Skin epidermis (tissue), 12 donors: ENCODE results near the gene MAP4.
A peak's percentile ranks its signal among the peaks of the same experiment; 100 is the strongest.

Source experiments
- H3K27ac ChIP-seq, 21 experiments: fragments of 200-600 bp; sonication (generic) in 11 of 21; one replicate each; pipeline ENCODE4 v1.5.0; 2020; ENCODE audit warnings: mild to moderate bottlenecking in 3 of 21, inconsistent platforms in 2 of 21, moderate library complexity in 2 of 21
- H3K4me3 ChIP-seq, 7 experiments: fragments of 200-600 bp; sonication (generic) in 2 of 7; one replicate each; pipeline ENCODE4 v1.5.0; 2020; ENCODE audit warnings: inconsistent platforms in 2 of 7, mild to moderate bottlenecking in 2 of 7, moderate library complexity in 1 of 7

MAP4 gene

DNA sequence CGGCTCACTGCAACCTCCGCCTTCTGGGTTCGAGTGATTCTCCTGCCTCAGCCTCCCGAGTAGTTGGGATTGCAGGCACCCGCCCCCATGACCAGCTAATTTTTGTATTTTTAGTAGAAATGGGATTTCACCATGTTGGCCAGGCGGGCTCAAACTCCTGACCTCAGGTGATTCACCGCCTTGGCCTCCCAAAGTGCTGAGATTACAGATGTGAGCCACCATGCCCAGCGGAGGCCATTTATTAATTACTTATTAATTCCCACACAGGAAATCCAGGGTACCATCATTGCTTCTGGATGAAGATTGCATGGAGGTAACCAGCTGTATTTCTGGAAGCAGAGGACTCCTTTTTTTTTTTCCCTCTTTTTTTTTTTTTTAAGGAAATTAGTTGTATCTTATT is 37.8 kb downstream of the MAP4 start:
- no peak overlapping the region for H3K4me3 ChIP-seq
- no peak overlapping the region for H3K27ac ChIP-seq

DNA sequence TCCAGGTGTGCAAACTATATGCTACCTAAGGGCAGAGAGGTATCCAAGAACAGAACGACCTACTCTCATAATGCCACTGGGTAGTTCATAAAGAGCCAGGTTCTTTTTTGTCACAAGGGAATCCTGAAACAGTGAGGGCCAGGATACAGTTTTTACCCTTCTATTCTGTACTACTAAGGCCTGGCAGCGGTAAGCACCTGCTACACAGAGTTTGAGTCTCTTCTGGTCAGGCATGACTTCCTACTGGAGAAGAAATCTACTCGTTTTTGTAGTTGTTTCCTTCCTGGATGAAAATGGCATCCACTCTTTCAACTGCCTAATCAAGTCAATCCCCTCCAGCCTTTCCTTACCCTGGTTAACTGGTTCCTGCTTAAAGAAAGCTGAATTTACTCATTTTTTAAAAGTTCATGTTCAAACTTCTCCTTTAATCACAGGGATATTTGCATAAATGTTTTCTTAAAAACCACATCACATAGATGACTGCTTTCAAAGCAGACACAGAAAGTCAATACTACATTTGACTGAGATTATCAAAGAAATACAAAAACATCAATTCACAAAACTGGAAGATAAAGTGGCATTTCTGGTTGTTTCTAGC is 40.0 kb downstream of the MAP4 start:
- no peak overlapping the region for H3K27ac ChIP-seq
- no peak overlapping the region for H3K4me3 ChIP-seq

DNA sequence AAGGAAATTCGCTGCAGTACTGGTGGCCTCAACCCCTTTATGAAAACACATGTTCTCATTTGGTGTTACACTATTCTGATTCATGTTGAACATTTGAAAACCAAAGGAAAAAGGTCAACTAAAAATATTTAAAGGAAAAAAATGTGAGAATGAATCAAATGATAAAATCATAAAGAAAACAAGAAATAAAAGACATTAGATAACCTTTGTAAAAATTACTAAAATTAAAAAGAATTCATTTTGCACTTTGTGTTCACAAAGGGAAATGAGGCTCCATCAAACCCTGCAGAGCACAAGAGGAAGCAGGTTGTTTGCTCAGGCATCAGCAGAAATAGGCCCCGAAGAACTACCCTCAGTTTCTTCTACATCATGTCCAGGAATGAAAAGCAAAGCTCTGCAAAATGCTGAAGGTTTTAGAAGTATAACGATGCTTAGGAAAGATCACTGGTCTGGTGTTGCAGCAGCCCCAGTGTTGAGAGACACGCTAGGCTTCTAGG is 41.2 kb downstream of the MAP4 start:
- Histone ChIP-seq H3K27ac (no peak overlapping the region), H3K4me3 (no peak overlapping the region)

- Histone ChIP-seq H3K27ac (no peak overlapping the region), H3K4me3 (no peak overlapping the region)
Measured at GRCh38 chr3:47971081-47971480, 45.1 kb downstream of the MAP4 start.

- Histone ChIP-seq H3K27ac (no peak overlapping the region), H3K4me3 (no peak overlapping the region)
Measured at GRCh38 chr3:47964740-47965139, 51.5 kb downstream of the MAP4 start.

DNA sequence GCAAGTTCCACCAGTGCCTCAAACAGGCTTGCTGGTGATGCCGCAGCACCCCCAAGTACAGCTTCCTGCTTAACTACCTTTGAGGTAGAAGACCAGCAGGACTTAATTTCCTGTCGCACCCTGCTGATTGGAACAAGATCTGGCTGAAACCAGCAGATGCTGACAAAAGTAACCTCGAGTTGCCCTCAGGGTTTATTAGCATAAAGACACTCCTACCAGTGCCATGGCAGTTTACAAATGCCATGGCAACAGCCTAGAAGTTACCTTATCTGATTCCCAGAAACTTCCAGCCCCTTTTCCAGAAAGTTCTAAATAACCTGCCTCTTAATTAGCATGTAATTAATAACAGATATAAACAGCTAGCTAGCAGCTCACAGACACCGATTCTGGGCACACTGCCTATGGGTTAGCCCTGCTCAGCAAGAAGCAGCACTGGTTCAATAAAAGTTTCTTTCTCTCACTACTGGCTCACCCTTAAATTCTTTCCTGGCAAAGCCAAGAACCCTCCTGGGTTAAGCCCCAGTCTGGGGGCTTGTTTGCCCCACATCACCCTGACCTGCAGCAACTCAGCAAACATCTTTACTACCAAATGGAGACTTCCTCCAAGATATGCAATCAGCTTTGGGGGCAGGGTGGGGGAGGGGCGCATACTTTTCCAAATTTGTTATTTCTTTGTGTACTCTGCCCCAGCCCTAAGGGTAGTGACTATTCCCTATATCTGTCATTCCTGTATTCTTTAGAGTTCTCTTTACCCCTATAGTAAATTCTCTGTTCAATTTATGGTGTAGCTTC is 54.2 kb downstream of the MAP4 start:
- peak overlapping the region in 4 of 21 experiments; percentile 8 to 38 (median 32) for H3K27ac ChIP-seq
- H3K4me3 ChIP-seq: no peak overlapping the region

- no peak overlapping the region for H3K4me3 ChIP-seq
- H3K27ac ChIP-seq: peak overlapping the region in 3 of 21 experiments; percentile 8 to 38 (median 36)
Measured at GRCh38 chr3:47961036-47961435, 55.2 kb downstream of the MAP4 start.

DNA sequence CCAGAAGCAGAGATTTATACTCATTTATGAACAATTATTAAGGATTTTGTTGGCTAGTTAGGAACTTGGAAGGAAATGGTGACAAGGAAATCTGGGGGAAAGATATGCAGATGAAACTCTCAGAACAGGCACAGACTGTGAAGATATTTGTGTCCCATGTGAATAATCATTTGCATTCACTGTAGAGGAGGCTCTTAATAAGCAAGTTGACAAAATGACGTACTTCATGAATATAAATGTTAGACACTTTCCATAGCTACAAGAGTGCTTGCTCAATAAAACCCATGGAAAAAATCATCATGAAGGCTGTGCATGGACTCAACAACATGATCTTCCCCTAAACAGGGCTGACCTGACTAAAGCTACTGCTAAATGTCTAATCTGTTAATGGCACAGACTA is 59.7 kb downstream of the MAP4 start:
- H3K27ac ChIP-seq: no peak overlapping the region
- H3K4me3 ChIP-seq: no peak overlapping the region

DNA sequence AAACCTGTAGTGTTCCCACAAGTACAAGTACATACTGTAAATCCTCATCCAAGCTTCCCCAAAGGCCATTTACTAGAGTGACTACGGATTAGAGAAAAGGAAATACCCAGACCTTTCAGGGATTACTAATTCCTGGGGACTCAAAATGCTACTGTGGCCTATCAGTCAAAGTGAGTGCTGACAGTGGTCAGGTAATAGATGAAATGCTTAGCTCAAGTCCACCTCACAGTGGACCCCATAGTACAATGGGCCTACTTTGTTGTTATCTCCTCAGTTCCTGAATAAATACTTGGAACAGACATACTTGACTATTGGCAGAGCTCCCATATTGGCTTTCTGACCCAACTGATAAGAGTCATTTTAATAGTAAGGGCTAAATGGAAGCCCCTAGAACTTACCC is 61.6 kb downstream of the MAP4 start:
- no peak overlapping the region for H3K4me3 ChIP-seq
- no peak overlapping the region for H3K27ac ChIP-seq

DNA sequence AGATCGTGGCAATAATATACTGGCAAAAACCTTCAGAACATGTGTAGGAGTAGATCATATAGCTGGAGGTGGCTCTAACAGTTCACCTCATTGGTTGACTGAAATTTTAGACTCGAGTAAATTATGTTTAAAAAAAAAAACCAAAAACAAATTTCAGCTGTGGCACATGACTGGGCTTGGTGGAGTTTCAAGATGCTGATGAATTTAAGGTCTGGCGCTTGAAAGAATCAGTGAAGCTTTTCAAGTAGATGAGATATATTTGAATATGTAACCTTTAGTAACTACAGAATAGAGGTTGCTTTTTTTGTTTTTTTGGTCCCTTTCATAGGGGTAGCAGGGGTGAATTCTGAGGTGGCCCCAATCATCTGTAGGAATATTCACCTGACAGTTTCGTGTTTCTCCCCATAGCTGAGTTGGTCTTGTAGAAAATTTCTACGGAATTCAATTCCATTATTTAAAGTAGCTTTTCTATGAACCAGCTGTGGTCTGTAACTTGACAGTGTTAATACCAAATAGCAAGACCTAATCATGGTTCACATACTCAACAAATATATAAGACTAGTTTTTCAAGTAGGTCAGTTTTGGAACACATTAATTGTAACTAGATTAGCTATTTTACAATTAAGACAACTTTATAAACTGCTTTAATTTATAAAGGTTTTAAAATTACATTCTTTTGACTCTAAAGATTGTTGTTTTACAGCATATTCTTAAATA is 65.6 kb downstream of the MAP4 start:
- no peak overlapping the region for H3K4me3 ChIP-seq

GRCh38 chr3:47949979-47950378 is 66.2 kb downstream of the MAP4 start:
- no peak overlapping the region for H3K4me3 ChIP-seq
- no peak overlapping the region for H3K27ac ChIP-seq

More for the DNA sequence above, 65.6 kb downstream of the MAP4 start:
- H3K27ac ChIP-seq: no peak overlapping the region

- H3K27ac ChIP-seq: no peak overlapping the region
- no peak overlapping the region for H3K4me3 ChIP-seq
Measured at GRCh38 chr3:47940232-47940631, 76.0 kb downstream of the MAP4 start.

- no peak overlapping the region for H3K27ac ChIP-seq
- no peak overlapping the region for H3K4me3 ChIP-seq
Measured at GRCh38 chr3:47932421-47932820, 83.8 kb downstream of the MAP4 start.

DNA sequence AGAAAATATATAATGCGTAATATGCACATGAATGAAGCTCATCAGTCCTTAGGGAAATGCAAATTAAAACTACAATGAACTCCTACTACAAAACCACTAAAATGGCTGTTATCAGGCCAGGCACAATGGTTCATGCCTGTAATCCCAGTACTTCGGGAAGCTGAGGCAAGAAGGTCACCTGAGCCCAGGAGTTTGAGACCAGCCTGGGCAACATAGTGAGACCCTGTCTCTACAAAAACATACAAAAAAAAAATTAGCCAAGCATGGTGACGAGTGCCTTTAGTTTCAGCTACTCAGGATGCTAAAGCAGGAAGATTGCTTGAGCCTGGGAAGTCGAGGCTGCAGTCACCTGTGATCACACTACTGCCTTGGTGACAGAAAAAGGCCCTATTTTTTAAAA is 85.2 kb downstream of the MAP4 start:
- no peak overlapping the region for H3K4me3 ChIP-seq
- H3K27ac ChIP-seq: no peak overlapping the region

- no peak overlapping the region for H3K27ac ChIP-seq
- H3K4me3 ChIP-seq: no peak overlapping the region
Measured at GRCh38 chr3:47916696-47917095, 99.5 kb downstream of the MAP4 start.

DNA sequence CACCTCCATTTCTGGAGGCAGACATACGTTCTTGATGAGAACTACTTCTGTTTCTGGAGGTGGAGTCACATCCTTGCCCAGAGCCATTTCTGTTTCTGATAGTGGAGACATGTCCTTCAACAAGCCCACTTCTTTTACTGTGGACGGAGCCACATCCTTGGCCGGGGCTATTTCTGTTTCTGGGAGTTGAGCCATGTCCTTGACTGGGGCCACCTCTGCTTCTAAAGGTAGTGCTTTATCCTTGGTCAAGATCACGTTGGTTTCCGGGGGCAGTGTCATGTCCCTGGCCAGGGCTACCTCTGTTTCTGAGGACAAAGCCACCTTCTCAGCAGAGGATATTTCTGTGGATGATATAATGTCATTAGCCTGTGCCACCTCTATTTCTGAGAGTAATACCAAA is 100.0 kb downstream of the MAP4 start:
- Histone ChIP-seq H3K27ac (no peak overlapping the region), H3K4me3 (no peak overlapping the region)

GRCh38 chr3:47912006-47912504 is 104.2 kb downstream of the MAP4 start:
- no peak overlapping the region for H3K27ac ChIP-seq
- H3K4me3 ChIP-seq: no peak overlapping the region

DNA sequence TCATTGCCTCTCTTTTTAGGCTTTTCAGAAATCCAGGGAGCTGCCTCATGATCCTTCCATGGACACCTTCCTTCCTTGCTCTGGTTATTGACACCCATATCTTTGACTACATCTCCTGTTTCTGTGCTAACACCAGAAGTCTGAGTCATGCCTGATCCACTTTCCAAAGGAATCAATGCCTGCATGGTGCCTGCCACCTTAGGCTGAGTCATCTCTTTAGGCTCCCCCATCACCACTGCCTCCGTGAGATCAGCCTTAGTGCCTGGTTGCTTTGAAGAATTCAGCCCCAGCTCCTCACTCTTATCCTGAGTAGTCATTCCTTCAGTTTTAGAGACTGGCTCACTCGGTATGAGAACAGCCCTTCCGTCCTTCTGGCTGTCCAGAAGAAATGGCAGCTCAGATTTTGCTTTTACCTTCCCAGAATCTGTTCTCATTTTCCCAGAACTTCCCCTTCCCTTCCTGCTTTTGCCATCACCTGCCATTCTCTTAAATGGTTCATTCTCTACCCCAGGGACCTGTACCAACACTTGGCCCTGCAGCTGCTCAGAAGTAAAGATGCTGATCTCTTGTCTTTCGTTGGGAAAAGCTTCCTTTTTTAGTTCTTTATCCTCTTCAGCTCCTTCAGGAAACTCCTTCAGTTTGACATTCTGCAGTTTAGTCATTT is 105.3 kb downstream of the MAP4 start:
- Histone ChIP-seq H3K4me3 (no peak overlapping the region), H3K27ac (no peak overlapping the region)

DNA sequence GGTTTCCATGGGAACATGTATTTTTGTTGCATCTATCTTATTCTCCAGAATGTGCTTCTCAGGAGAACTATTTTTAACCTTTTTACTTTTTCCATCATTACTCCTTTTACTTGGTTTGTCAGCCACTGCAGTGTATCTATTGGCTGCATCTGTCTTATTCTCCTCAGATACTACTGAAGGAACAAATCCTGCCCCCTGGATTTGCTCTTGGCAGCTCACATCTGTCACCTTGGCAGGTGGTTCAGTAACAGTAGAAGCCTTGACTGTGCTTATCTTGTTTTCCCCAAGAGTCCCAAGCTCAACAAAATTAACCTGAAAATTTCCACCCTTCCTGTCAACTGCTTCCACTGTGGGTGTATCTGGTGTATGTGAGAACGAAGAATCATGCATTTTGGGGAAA is 106.0 kb downstream of the MAP4 start:
- Histone ChIP-seq H3K27ac (no peak overlapping the region), H3K4me3 (no peak overlapping the region)

DNA sequence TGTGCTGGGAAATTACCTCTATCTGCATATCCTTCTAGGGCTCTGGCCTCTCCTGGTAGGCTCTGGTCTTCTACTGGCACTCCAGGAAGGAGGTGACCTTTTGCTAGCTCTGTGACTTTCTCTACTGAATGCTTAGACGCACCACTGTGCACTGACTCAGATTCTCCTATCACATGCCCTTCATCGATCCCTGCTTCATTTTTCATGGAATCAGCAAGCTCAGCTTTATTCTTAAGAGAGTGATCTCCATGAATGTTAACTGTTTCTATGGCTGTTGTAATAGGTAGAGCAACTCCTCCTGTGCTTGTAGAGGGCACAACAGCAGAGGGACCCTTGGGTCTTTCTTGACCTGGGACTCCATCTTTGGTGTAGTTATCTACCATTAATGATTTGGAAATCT is 106.6 kb downstream of the MAP4 start:
- Histone ChIP-seq H3K27ac (no peak overlapping the region), H3K4me3 (no peak overlapping the region)
